ENCODE results near the gene CELF1. TPM values are rescaled to one million over a fixed set of nuclear protein-coding genes. Genes with fewer than 3 reads are reported as not detected.

CELF1 gene
- total and polyA plus RNA-seq, 2 of the 13 experiments (the other 11 are each of a cell fraction or from before 2014, with no cell fraction given), result 69.0 to 80.1 TPM

- Histone ChIP-seq H3K4me3 (replicated peaks in 1 of 3; ENCODE audit: insufficient read depth in 1 of 3, low read depth in 2 of 3, low read length in 3 of 3) (no peak overlapping the region), H3K4me1 (ENCODE audit: insufficient read depth, low read length) (peaks cover 65% of the 10 kb centered on the region), H3K79me2 (ENCODE audit: insufficient read depth, low read length) (peaks cover 85% of the 10 kb centered on the region), H3K27me3 (ENCODE audit: control insufficient read depth in 1 of 2, insufficient read depth in 2 of 2, low read length in 2 of 2) (no peaks in the 10 kb centered on the region), H3K9me3 (ENCODE audit: low read length) (no peaks in the 10 kb centered on the region), H3K4me2 (ENCODE audit: low read depth, low read length) (no peak overlapping the region), H2AFZ (ENCODE audit: low read length) (no peak overlapping the region), H3K27ac (ENCODE audit: extremely low read length, insufficient read depth, low read length) (no peak overlapping the region), H3K36me3 (replicated peaks in 1 of 2; ENCODE audit: control insufficient read depth in 1 of 2, insufficient read depth in 2 of 2, low read length in 2 of 2) (peaks cover 0 to 3% of the 10 kb centered on the region in 2 experiments; a peak in 1 of 5 replicates), H3K9ac (ENCODE audit: insufficient read depth, low read depth, low read length) (no peak overlapping the region), H4K20me1 (ENCODE audit: insufficient read depth, low read length) (peaks cover 67% of the 10 kb centered on the region)
- ChIA-PET POLR2A (interaction anchor here (1.1 to 1.4 kb wide), 2 partner anchors 55 to 75 kb away, joined by 4 to 5 read pairs; partner anchors contain the start of gene PTPMT1), CTCF (ENCODE audit: low intra/inter-chr PET ratio, low total read pairs) (no interaction called here)
- intact Hi-C loops (cut with micrococcal nuclease; ENCODE audit: unreplicated experiment), result no loop called here
- BruUV-seq (replicated peaks), result no TSS peak
- no peak for FAIRE-seq
- 83% methylated on average over 7 of the region's 7 CpGs for WGBS (ENCODE audit: low lambda C conversion rate)
- DNase-seq (ENCODE audit: low spot score), result no peak
- TF ChIP-seq ZNF687 (CRISPR knock-in tag; IDR thresholded peaks at IDR 0.05) (0 out of 2 replicates have a peak, but pooled peaks have one; percentile 11), ZNF607 (CRISPR knock-in tag; IDR thresholded peaks at IDR 0.05; ENCODE audit: borderline replicate concordance) (no peak), CREM (IDR thresholded peaks at IDR 0.05) (no peak), CREM (CRISPR knock-in tag; IDR thresholded peaks at IDR 0.05) (no peak), MAX (IDR thresholded peaks at IDR 0.05) (0 out of 2 replicates have a peak, but pooled peaks have one; percentile 24), HNF4A (CRISPR knock-in tag; IDR thresholded peaks at IDR 0.05) (0 out of 2 replicates have a peak, but pooled peaks have one; percentile 27), ZNF512 (CRISPR knock-in tag; IDR thresholded peaks at IDR 0.05) (no peak), FOSL2 (CRISPR knock-in tag; IDR thresholded peaks at IDR 0.05) (peak; percentile 45), ZNF547 (CRISPR knock-in tag; IDR thresholded peaks at IDR 0.05) (no peak), NR1H2 (CRISPR knock-in tag; IDR thresholded peaks at IDR 0.05; ENCODE audit: borderline replicate concordance, low read depth) (no peak), NR2C2 (CRISPR knock-in tag; IDR thresholded peaks at IDR 0.05; ENCODE audit: borderline replicate concordance) (no peak), ARID5B (CRISPR knock-in tag; IDR thresholded peaks at IDR 0.05) (0 out of 2 replicates have a peak, but pooled peaks have one; percentile 28), BHLHE40 (IDR thresholded peaks at IDR 0.05; ENCODE audit: low read length) (peak; percentile 86), SMARCC2 (IDR thresholded peaks at IDR 0.05) (no peak), ZNF460 (CRISPR knock-in tag; IDR thresholded peaks at IDR 0.05; ENCODE audit: borderline replicate concordance) (peak; percentile 55; the same call in 1 of the 2 replicates), REXO4 (CRISPR knock-in tag; IDR thresholded peaks at IDR 0.05; ENCODE audit: borderline replicate concordance) (no peak)
- peak; percentile 55; the same call in 2 of the 3 replicates for ATAC-seq
- in situ Hi-C loops (cut with HindIII; ENCODE audit: extremely low pct_ligation_motif_present, low pct_unique_long_range_greater_than_20kb), result no loop called here
Observed at GRCh38 chr11:47510209-47510608, 42.7 kb downstream of the CELF1 start.
